Osteocyte (in vitro differentiated cells): ENCODE data around the gene PHTF1. TPM values are rescaled to one million over a fixed set of nuclear protein-coding genes. Genes with fewer than 3 reads are reported as not detected.

Source experiments
- DNase-seq: peaks from one replicate; pipeline ENCODE4 v3.0.0; 2021; ENCODE audit warnings: mixed read lengths; ENCODE audit not compliant: unreplicated experiment; ENCODE audit errors: extremely low spot score
- H3K27ac Mint-ChIP-seq: one replicate; pipeline ENCODE4 v1.8.0; 2021; ENCODE audit warnings: mild to moderate bottlenecking, mixed read lengths; ENCODE audit not compliant: unreplicated experiment
- H3K27me3 Mint-ChIP-seq: one replicate; pipeline ENCODE4 v1.8.0; 2021; ENCODE audit warnings: mixed read lengths; ENCODE audit not compliant: unreplicated experiment
- H3K36me3 Mint-ChIP-seq: one replicate; pipeline ENCODE4 v1.8.0; 2021; ENCODE audit warnings: mixed read lengths; ENCODE audit not compliant: unreplicated experiment
- H3K4me1 Mint-ChIP-seq: one replicate; pipeline ENCODE4 v1.8.0; 2021; ENCODE audit warnings: mixed read lengths; ENCODE audit not compliant: unreplicated experiment
- H3K4me3 Mint-ChIP-seq: one replicate; pipeline ENCODE4 v1.8.0; 2021; ENCODE audit warnings: mild to moderate bottlenecking, moderate library complexity, mixed read lengths; ENCODE audit not compliant: unreplicated experiment
- H3K9me3 Mint-ChIP-seq: one replicate; pipeline ENCODE4 v1.8.0; 2021; ENCODE audit warnings: mixed read lengths; ENCODE audit not compliant: unreplicated experiment
- total RNA-seq: library from RNA; stranded (reverse); gene quantifications from 2 replicates; pipeline ENCODE4 v1.2.1, GENCODE V29; 2021
- TF ChIP-seq, protein P1 (sequence below): fragments of 200-600 bp; sonication (generic); IDR thresholded peaks from 2 replicates; pipeline ENCODE4 v1.5.0; 2021; ENCODE audit warnings: antibody characterized with exemption, mild to moderate bottlenecking, moderate library complexity

Gene PHTF1
- total RNA-seq, 1 donor from 2014 or later = 25.8 TPM

GRCh38 chr1:113665071-113665470 is 94.2 kb downstream of the PHTF1 start:
- H3K27me3 Mint-ChIP-seq = no peaks in the 10 kb centered on the region
- peaks cover 7% of the 10 kb centered on the region for H3K9me3 Mint-ChIP-seq
- H3K36me3 Mint-ChIP-seq = peaks cover 12% of the 10 kb centered on the region
- no peak for DNase-seq
- no peak overlapping the region for H3K27ac Mint-ChIP-seq
- TF ChIP-seq, protein P1, sequence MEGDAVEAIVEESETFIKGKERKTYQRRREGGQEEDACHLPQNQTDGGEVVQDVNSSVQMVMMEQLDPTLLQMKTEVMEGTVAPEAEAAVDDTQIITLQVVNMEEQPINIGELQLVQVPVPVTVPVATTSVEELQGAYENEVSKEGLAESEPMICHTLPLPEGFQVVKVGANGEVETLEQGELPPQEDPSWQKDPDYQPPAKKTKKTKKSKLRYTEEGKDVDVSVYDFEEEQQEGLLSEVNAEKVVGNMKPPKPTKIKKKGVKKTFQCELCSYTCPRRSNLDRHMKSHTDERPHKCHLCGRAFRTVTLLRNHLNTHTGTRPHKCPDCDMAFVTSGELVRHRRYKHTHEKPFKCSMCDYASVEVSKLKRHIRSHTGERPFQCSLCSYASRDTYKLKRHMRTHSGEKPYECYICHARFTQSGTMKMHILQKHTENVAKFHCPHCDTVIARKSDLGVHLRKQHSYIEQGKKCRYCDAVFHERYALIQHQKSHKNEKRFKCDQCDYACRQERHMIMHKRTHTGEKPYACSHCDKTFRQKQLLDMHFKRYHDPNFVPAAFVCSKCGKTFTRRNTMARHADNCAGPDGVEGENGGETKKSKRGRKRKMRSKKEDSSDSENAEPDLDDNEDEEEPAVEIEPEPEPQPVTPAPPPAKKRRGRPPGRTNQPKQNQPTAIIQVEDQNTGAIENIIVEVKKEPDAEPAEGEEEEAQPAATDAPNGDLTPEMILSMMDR = no peak
- no peak overlapping the region for H3K4me3 Mint-ChIP-seq
- H3K4me1 Mint-ChIP-seq = peaks cover 1% of the 10 kb centered on the region

GRCh38 chr1:113663165-113663951 is 95.9 kb downstream of the PHTF1 start:
- Mint-ChIP-seq H3K4me1 (peaks cover 4% of the 10 kb centered on the region), H3K27me3 (no peaks in the 10 kb centered on the region), H3K4me3 (no peak overlapping the region), H3K36me3 (peaks cover 11% of the 10 kb centered on the region), H3K9me3 (peaks cover 7% of the 10 kb centered on the region), H3K27ac (no peak overlapping the region)
- DNase-seq = no peak
- TF ChIP-seq, protein P1 = no peak

DNA sequence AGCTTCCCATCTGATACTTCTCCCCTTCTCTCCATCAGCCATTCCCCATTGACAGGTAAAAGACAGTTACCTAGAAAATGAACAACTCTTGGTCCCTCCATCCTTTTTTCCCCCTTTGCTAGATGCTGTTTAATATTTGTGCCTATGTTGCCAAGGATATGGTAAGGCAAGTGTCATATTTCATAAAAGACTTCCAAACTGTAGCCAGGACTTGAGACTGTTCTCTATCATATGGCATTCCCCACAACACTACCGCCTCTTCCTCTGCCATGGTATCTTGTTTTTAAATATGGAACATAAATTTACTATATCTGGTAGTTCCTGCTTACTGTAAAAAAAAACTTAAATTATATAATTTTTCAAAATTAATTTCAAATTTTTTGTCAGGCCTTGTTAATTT is 97.2 kb downstream of the PHTF1 start:
- TF ChIP-seq, protein P1 = no peak
- peaks cover 11% of the 10 kb centered on the region for H3K36me3 Mint-ChIP-seq
- DNase-seq = no peak
- H3K4me1 Mint-ChIP-seq = peaks cover 4% of the 10 kb centered on the region
- H3K4me3 Mint-ChIP-seq = no peak overlapping the region
- no peak overlapping the region for H3K27ac Mint-ChIP-seq
- no peaks in the 10 kb centered on the region for H3K27me3 Mint-ChIP-seq
- H3K9me3 Mint-ChIP-seq = peaks cover 7% of the 10 kb centered on the region

GRCh38 chr1:113660088-113660487 is 99.2 kb downstream of the PHTF1 start:
- Mint-ChIP-seq H3K4me1 (peaks cover 4% of the 10 kb centered on the region), H3K27ac (no peak overlapping the region), H3K4me3 (no peak overlapping the region), H3K27me3 (no peaks in the 10 kb centered on the region), H3K36me3 (peaks cover 3% of the 10 kb centered on the region), H3K9me3 (no peaks in the 10 kb centered on the region)
- no peak for DNase-seq
- TF ChIP-seq, protein P1 = no peak

- no peak overlapping the region for H3K27ac Mint-ChIP-seq
- H3K4me3 Mint-ChIP-seq = no peak overlapping the region
- H3K27me3 Mint-ChIP-seq = no peaks in the 10 kb centered on the region
- peaks cover 4% of the 10 kb centered on the region for H3K4me1 Mint-ChIP-seq
- H3K36me3 Mint-ChIP-seq = peaks cover 4% of the 10 kb centered on the region
- no peaks in the 10 kb centered on the region for H3K9me3 Mint-ChIP-seq
- DNase-seq = no peak
- TF ChIP-seq, protein P1 = no peak
Measured at GRCh38 chr1:113659556-113659955, 99.7 kb downstream of the PHTF1 start.
